WTC11 (cell line): Measurements from ENCODE around the gene FAM107B. TPM values are rescaled to one million over a fixed set of nuclear protein-coding genes. Genes with fewer than 3 reads are reported as not detected.

Experiments
- ATAC-seq: fragments of 200-7000 bp; cut with Tn5 transposase; 2 replicates; pipeline ENCODE4 v1.10.0; 2021; ENCODE audit warnings: mild to moderate bottlenecking, moderate library complexity
- CTCF ChIA-PET: fragments of 300-600 bp; sonication (Branson Sonifier 250); formaldehyde crosslinking; loops from one replicate; lab custom pipeline; 2021; ENCODE audit warnings: antibody characterized with exemption; lab: Charles Lee
- POLR2A ChIA-PET: fragments of 350-600 bp; sonication (Branson Sonifier 250); formaldehyde crosslinking; loops from one replicate; lab custom pipeline; 2021; ENCODE audit warnings: antibody characterized with exemption; lab: Charles Lee
- DNase-seq: peaks from one replicate; pipeline ENCODE4 v3.0.0; 2021; ENCODE audit warnings: low spot score
- H3K27ac Mint-ChIP-seq: 2 replicates; pipeline ENCODE4 v1.8.0; 2021; ENCODE audit warnings: mixed read lengths
- H3K27me3 Mint-ChIP-seq: 2 replicates; pipeline ENCODE4 v1.8.0; 2021; ENCODE audit warnings: low read depth, mild to moderate bottlenecking, moderate library complexity, mixed read lengths
- H3K36me3 Mint-ChIP-seq: 2 replicates; pipeline ENCODE4 v1.8.0; 2021; ENCODE audit warnings: mixed read lengths
- H3K4me1 Mint-ChIP-seq: 2 replicates; pipeline ENCODE4 v1.8.0; 2022; ENCODE audit warnings: mixed read lengths
- H3K4me3 Mint-ChIP-seq: 2 replicates; pipeline ENCODE4 v1.8.0; 2021; ENCODE audit warnings: mild to moderate bottlenecking, moderate library complexity, mixed read lengths
- H3K9me3 Mint-ChIP-seq: 2 replicates; pipeline ENCODE4 v1.8.0; 2021; ENCODE audit warnings: mixed read lengths
- ATF6 ChIP-seq: sonication (generic); formaldehyde crosslinking; IDR thresholded peaks from 2 replicates; pipeline ENCODE4 v1.8.1; 2023; ENCODE audit warnings: mild to moderate bottlenecking, missing genetic modification reagents
- CBFB ChIP-seq: sonication (generic); formaldehyde crosslinking; IDR thresholded peaks from 2 replicates; pipeline ENCODE4 v1.8.1; 2022; ENCODE audit warnings: mild to moderate bottlenecking, low read depth, missing genetic modification reagents
- E2F5 ChIP-seq: sonication (generic); formaldehyde crosslinking; IDR thresholded peaks from 2 replicates; pipeline ENCODE4 v1.8.1; 2022; ENCODE audit warnings: mild to moderate bottlenecking, moderate library complexity, missing genetic modification reagents
- ELF4 ChIP-seq: sonication (generic); formaldehyde crosslinking; IDR thresholded peaks from 2 replicates; pipeline ENCODE4 v1.8.1; 2022; ENCODE audit warnings: low read depth, mild to moderate bottlenecking, moderate library complexity, missing genetic modification reagents
- ETV6 ChIP-seq: sonication (generic); formaldehyde crosslinking; IDR thresholded peaks from 2 replicates; pipeline ENCODE4 v1.8.1; 2022; ENCODE audit warnings: mild to moderate bottlenecking, missing genetic modification reagents
- FOXP1 ChIP-seq: sonication (generic); formaldehyde crosslinking; IDR thresholded peaks from 2 replicates; pipeline ENCODE4 v1.8.0; 2022; ENCODE audit warnings: missing genetic modification reagents, mild to moderate bottlenecking, moderate library complexity, borderline replicate concordance
- JUN ChIP-seq: sonication (generic); formaldehyde crosslinking; IDR thresholded peaks from 2 replicates; pipeline ENCODE4 v1.8.0; 2023; ENCODE audit warnings: mild to moderate bottlenecking, missing genetic modification reagents
- MYBL2 ChIP-seq: sonication (generic); formaldehyde crosslinking; IDR thresholded peaks from 2 replicates; pipeline ENCODE4 v1.8.1; 2023; ENCODE audit warnings: mild to moderate bottlenecking, moderate library complexity, missing genetic modification reagents
- NR1H2 ChIP-seq: sonication (generic); formaldehyde crosslinking; IDR thresholded peaks from 2 replicates; pipeline ENCODE4 v1.9.0; 2021; ENCODE audit warnings: mild to moderate bottlenecking, moderate library complexity, missing genetic modification reagents
- SMAD4 ChIP-seq: sonication (generic); formaldehyde crosslinking; IDR thresholded peaks from 2 replicates; pipeline ENCODE4 v1.8.0; 2022; ENCODE audit warnings: mild to moderate bottlenecking, missing genetic modification reagents
- SP1 ChIP-seq: sonication (generic); formaldehyde crosslinking; conservative IDR thresholded peaks from 2 replicates; pipeline ENCODE4 v1.8.1; 2022; ENCODE audit warnings: missing genetic modification reagents
- TEAD4 ChIP-seq: sonication (generic); formaldehyde crosslinking; IDR thresholded peaks from 2 replicates; pipeline ENCODE4 v1.8.0; 2022; ENCODE audit warnings: mild to moderate bottlenecking, missing genetic modification reagents
- ZBTB21 ChIP-seq: sonication (generic); formaldehyde crosslinking; IDR thresholded peaks from 2 replicates; pipeline ENCODE4 v1.8.1; 2023; ENCODE audit warnings: mild to moderate bottlenecking, missing genetic modification reagents, borderline replicate concordance
- ZBTB43 ChIP-seq: sonication (generic); formaldehyde crosslinking; IDR thresholded peaks from 2 replicates; pipeline ENCODE4 v1.8.1; 2023; ENCODE audit warnings: mild to moderate bottlenecking, missing genetic modification reagents
- ZNF396 ChIP-seq: fragments of 250-450 bp; sonication (Bioruptor Pico); IDR thresholded peaks from 2 replicates; pipeline ENCODE4 v1.8.0; 2021; ENCODE audit warnings: mild to moderate bottlenecking, moderate library complexity, borderline replicate concordance
- ZNF416 ChIP-seq: fragments of 250-450 bp; sonication (Bioruptor Pico); IDR thresholded peaks from 2 replicates; pipeline ENCODE4 v1.9.0; 2021; ENCODE audit warnings: mild to moderate bottlenecking, inconsistent platforms
- ZNF512 ChIP-seq: sonication (generic); formaldehyde crosslinking; IDR thresholded peaks from 2 replicates; pipeline ENCODE4 v1.8.1; 2022; ENCODE audit warnings: missing genetic modification reagents, borderline replicate concordance
- total RNA-seq: library from RNA; stranded (reverse); gene quantifications from 3 replicates; pipeline ENCODE4 v1.2.3, GENCODE V29; 2021
- TF ChIP-seq, protein P1 (sequence below): sonication (generic); formaldehyde crosslinking; IDR thresholded peaks from 2 replicates; pipeline ENCODE4 v1.8.1; 2023; ENCODE audit warnings: mild to moderate bottlenecking, missing genetic modification reagents, borderline replicate concordance
- TF ChIP-seq, protein P2 (sequence below): fragments of 250-450 bp; sonication (Bioruptor Pico); IDR thresholded peaks from 2 replicates; pipeline ENCODE4 v1.9.0; 2021; ENCODE audit warnings: moderate library complexity, mild to moderate bottlenecking, inconsistent platforms, borderline replicate concordance

Gene FAM107B
- total RNA-seq, 1 experiment from 2014 or later, result 22.4 TPM

DNA sequence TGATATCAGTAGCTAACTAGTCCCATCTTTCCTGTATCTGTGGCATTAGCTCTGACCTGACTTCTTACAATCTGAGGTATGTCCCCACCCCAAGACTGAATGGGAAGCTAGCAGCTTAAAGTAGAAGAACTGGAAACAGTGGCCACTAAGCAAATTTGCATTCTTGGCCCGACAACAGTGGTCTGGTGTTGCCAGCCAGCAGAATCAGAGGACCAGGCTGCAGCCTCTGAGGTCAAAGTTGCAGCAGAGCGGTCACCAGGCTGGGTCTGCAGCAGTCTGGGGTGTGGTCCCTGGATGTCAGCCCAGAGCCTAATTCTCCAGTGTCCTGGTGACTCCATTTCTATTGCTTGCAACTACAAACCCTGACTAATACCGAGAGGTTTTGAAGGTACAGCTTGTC is 26.3 kb downstream of the FAM107B start:
- H3K27ac Mint-ChIP-seq, result no peak overlapping the region
- DNase-seq (no peak), ATAC-seq (no peak)
- peaks cover 4% of the 10 kb centered on the region for H3K4me1 Mint-ChIP-seq
- ChIA-PET CTCF (interaction anchor here (0.8 kb wide), 1 partner anchor 249 kb away, joined by 3 read pairs; no protein-coding TSS in a partner anchor), POLR2A (no interaction called here)
- H3K4me3 Mint-ChIP-seq, result no peak overlapping the region
- H3K9me3 Mint-ChIP-seq, result no peaks in the 10 kb centered on the region
- no peak for TF ChIP-seq CBFB (CRISPR knock-in tag)
- TF ChIP-seq ZBTB21 (CRISPR knock-in tag), result no peak
- no peak for TF ChIP-seq ZNF416 (CRISPR knock-in tag)
- peaks cover 3% of the 10 kb centered on the region for H3K27me3 Mint-ChIP-seq
- H3K36me3 Mint-ChIP-seq, result no peaks in the 10 kb centered on the region

DNA sequence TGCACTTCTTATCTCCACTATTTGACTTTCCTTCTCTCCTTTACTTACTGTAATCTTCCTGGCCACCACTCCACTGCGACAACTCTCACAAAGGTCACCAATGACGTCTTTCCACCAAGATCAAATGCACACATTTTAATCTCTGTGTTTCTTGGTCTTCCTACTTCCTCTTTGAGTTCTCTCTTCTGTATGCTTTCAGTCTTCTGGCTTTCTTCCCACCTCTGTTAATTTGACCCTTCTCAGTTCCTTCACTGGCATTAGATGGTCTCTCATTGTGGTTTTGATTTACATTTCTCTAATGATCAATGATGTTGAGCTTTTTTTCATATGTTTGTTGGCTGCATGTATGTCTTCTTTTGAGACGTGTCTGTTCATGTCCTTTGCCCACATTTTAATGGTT is 31.9 kb downstream of the FAM107B start:
- Mint-ChIP-seq H3K9me3 (peaks cover 15% of the 10 kb centered on the region), H3K27me3 (peaks cover 3% of the 10 kb centered on the region), H3K4me3 (no peak overlapping the region), H3K36me3 (no peaks in the 10 kb centered on the region), H3K4me1 (no peaks in the 10 kb centered on the region), H3K27ac (no peak overlapping the region)
- ChIA-PET POLR2A (no interaction called here), CTCF (no interaction called here)
- DNase-seq, result no peak
- ATAC-seq, result no peak
- TF ChIP-seq ZNF396 (CRISPR knock-in tag), result no peak
- TF ChIP-seq ETV6, result no peak

DNA sequence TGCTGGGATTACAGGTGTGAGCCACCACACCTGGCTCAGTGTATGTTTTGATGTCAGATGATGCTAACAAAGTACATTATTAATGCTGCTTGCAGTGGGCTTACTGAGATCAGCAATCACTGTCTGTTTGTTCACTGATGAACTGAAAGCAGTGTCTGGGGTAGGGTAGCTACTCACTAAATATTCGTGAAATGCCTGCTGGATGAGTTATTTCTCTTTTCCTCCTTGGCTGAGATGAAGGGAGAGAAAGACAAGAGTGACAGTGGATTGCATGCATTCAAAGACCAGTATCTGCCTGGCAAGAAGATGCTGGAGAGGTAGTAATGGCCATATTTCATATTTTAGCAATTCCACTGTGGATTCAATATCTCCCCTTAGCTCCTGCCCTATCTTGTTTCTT is 32.3 kb downstream of the FAM107B start:
- Mint-ChIP-seq H3K27me3 (peaks cover 3% of the 10 kb centered on the region), H3K27ac (no peak overlapping the region), H3K9me3 (peaks cover 15% of the 10 kb centered on the region), H3K4me1 (no peaks in the 10 kb centered on the region), H3K36me3 (no peaks in the 10 kb centered on the region), H3K4me3 (no peak overlapping the region)
- no peak for DNase-seq
- POLR2A ChIA-PET, result no interaction called here
- TF ChIP-seq ELF4 (CRISPR knock-in tag) (no peak), E2F5 (CRISPR knock-in tag) (no peak), JUN (no peak), ETV6 (no peak)
- TF ChIP-seq, protein P1, sequence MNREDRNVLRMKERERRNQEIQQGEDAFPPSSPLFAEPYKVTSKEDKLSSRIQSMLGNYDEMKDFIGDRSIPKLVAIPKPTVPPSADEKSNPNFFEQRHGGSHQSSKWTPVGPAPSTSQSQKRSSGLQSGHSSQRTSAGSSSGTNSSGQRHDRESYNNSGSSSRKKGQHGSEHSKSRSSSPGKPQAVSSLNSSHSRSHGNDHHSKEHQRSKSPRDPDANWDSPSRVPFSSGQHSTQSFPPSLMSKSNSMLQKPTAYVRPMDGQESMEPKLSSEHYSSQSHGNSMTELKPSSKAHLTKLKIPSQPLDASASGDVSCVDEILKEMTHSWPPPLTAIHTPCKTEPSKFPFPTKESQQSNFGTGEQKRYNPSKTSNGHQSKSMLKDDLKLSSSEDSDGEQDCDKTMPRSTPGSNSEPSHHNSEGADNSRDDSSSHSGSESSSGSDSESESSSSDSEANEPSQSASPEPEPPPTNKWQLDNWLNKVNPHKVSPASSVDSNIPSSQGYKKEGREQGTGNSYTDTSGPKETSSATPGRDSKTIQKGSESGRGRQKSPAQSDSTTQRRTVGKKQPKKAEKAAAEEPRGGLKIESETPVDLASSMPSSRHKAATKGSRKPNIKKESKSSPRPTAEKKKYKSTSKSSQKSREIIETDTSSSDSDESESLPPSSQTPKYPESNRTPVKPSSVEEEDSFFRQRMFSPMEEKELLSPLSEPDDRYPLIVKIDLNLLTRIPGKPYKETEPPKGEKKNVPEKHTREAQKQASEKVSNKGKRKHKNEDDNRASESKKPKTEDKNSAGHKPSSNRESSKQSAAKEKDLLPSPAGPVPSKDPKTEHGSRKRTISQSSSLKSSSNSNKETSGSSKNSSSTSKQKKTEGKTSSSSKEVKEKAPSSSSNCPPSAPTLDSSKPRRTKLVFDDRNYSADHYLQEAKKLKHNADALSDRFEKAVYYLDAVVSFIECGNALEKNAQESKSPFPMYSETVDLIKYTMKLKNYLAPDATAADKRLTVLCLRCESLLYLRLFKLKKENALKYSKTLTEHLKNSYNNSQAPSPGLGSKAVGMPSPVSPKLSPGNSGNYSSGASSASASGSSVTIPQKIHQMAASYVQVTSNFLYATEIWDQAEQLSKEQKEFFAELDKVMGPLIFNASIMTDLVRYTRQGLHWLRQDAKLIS (CRISPR knock-in tag), result no peak
- TF ChIP-seq, protein P2, sequence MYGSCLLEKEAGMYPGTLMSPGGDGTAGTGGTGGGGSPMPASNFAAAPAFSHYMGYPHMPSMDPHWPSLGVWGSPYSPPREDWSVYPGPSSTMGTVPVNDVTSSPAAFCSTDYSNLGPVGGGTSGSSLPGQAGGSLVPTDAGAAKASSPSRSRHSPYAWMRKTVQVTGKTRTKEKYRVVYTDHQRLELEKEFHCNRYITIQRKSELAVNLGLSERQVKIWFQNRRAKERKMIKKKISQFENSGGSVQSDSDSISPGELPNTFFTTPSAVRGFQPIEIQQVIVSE (CRISPR knock-in tag), result no peak
- ATAC-seq, result no peak
- CTCF ChIA-PET, result no interaction called here

DNA sequence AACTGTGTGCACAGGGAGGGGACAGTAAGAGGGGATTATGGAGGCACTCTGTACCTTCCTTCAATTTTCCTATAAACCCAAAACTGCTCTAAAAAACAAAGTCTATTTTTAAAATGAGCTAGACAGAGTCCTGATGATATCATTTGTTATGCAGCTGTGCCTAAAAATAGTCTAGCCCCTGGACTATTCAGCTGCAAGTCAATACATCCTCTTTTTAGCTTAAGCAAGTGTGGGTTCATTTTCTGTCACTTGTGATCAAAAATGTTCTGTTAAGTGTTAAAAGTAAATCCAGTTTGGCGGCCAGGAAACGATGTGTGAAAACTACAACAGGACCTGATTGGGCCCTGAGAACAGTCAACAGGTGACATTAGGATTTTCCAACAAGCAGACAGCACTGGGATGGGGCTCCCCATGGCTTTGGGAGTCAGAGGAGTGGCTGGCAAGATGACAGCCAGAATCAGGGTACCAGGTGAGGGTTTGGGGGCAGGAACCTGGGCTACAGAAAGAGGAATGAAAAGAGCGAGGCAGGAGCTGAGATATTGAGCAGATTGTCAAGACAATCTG is 33.9 kb downstream of the FAM107B start:
- POLR2A ChIA-PET, result no interaction called here
- CTCF ChIA-PET, result no interaction called here
- no peak for ATAC-seq
- Mint-ChIP-seq H3K4me1 (no peaks in the 10 kb centered on the region), H3K36me3 (no peaks in the 10 kb centered on the region), H3K27ac (no peak overlapping the region), H3K9me3 (peaks cover 15% of the 10 kb centered on the region), H3K4me3 (no peak overlapping the region), H3K27me3 (no peaks in the 10 kb centered on the region; the same call in 1 of the 2 replicates)
- no peak for DNase-seq
- TF ChIP-seq MYBL2 (CRISPR knock-in tag) (no peak), ATF6 (CRISPR knock-in tag) (no peak), TEAD4 (CRISPR knock-in tag) (no peak), FOXP1 (CRISPR knock-in tag) (no peak), SP1 (CRISPR knock-in tag) (no peak), ZBTB43 (CRISPR knock-in tag) (no peak), NR1H2 (CRISPR knock-in tag) (no peak), ZNF512 (CRISPR knock-in tag) (no peak), SMAD4 (CRISPR knock-in tag) (no peak)
